Mesenchymal stem cell (in vitro differentiated cells and primary cell): ENCODE results near the gene DNAJB6.

Experiments used
- DNase-seq: peaks from one replicate; pipeline ENCODE4 v3.0.0-alpha.2; 2013
- H2AFZ ChIP-seq: one replicate; pipeline ENCODE4 v1.6.1; 2013; ENCODE audit warnings: low read depth, mild to moderate bottlenecking, control low read depth, inconsistent platforms, low read length, moderate library complexity
- H2AK5ac ChIP-seq: 2 replicates; pipeline ENCODE4 v1.6.1; 2013; ENCODE audit warnings: low read length, moderate library complexity, mild to moderate bottlenecking, inconsistent platforms; ENCODE audit not compliant: severe bottlenecking
- H2BK120ac ChIP-seq: one replicate; pipeline ENCODE4 v1.6.1; 2013; ENCODE audit warnings: low read depth, mild to moderate bottlenecking, inconsistent platforms, low read length, moderate library complexity
- H2BK12ac ChIP-seq, 2 experiments: one replicate each; pipeline ENCODE4 v1.6.1; 2013; ENCODE audit warnings: inconsistent platforms in 2 of 2, low read length in 2 of 2, mild to moderate bottlenecking in 2 of 2, moderate library complexity in 2 of 2, control low read depth in 1 of 2
- H2BK15ac ChIP-seq: one replicate; pipeline ENCODE4 v1.6.1; 2013; ENCODE audit warnings: mild to moderate bottlenecking, low read depth, inconsistent platforms; ENCODE audit not compliant: poor library complexity, severe bottlenecking
- H2BK5ac ChIP-seq: 2 replicates; pipeline ENCODE4 v1.6.1; 2013; ENCODE audit warnings: low read depth, mild to moderate bottlenecking, low read length, control low read depth, inconsistent platforms; ENCODE audit not compliant: poor library complexity, severe bottlenecking
- H3K14ac ChIP-seq, 2 experiments: one replicate each; pipeline ENCODE4 v1.6.1; 2013; ENCODE audit warnings: inconsistent platforms in 2 of 2, low read length in 2 of 2, control low read depth in 1 of 2, mild to moderate bottlenecking in 1 of 2, moderate library complexity in 1 of 2
- H3K18ac ChIP-seq, 2 experiments: one replicate each; pipeline ENCODE4 v1.6.1; 2013; ENCODE audit warnings: inconsistent platforms in 2 of 2, low read length in 2 of 2, control low read depth in 1 of 2, low read depth in 1 of 2, mild to moderate bottlenecking in 1 of 2
- H3K23ac ChIP-seq, 2 experiments: one replicate each; pipeline ENCODE4 v1.6.1; 2013; ENCODE audit warnings: inconsistent platforms in 2 of 2, low read length in 2 of 2, mild to moderate bottlenecking in 2 of 2, moderate library complexity in 2 of 2, control low read depth in 1 of 2
- H3K27ac ChIP-seq: 2 replicates; pipeline ENCODE4 v1.5.1; 2013; ENCODE audit warnings: mild to moderate bottlenecking, moderate library complexity, low read length, control low read depth, inconsistent platforms; ENCODE audit not compliant: poor library complexity, severe bottlenecking
- H3K27me3 ChIP-seq, 2 experiments: 2 replicates each; pipeline versions ENCODE4 v1.6.1 to v1.7.0; 2013; ENCODE audit warnings: low read length in 2 of 2, mild to moderate bottlenecking in 2 of 2, moderate library complexity in 2 of 2, control low read depth in 1 of 2, inconsistent platforms in 1 of 2; ENCODE audit not compliant: control insufficient read depth in 1 of 2, insufficient read depth in 1 of 2
- H3K36me3 ChIP-seq, 2 experiments: 2 replicates each; pipeline versions ENCODE4 v1.6.1 to v1.7.0; 2013; ENCODE audit warnings: low read length in 2 of 2, control low read depth in 1 of 2, inconsistent platforms in 1 of 2, low read depth in 1 of 2, mild to moderate bottlenecking in 1 of 2; ENCODE audit not compliant: insufficient read depth in 2 of 2, control insufficient read depth in 1 of 2
- H3K4ac ChIP-seq, 2 experiments: one replicate each; pipeline ENCODE4 v1.6.1; 2013; ENCODE audit warnings: inconsistent platforms in 2 of 2, low read length in 2 of 2, mild to moderate bottlenecking in 2 of 2, moderate library complexity in 2 of 2, control low read depth in 1 of 2, low read depth in 1 of 2
- H3K4me1 ChIP-seq: 2 replicates; pipeline ENCODE4 v1.6.1; 2013; ENCODE audit warnings: low read depth, low read length, control low read depth; ENCODE audit not compliant: control insufficient read depth, insufficient read depth
- H3K4me2 ChIP-seq: 2 replicates; pipeline ENCODE4 v1.6.1; 2013; ENCODE audit warnings: low read length, mild to moderate bottlenecking, inconsistent platforms; ENCODE audit not compliant: poor library complexity, severe bottlenecking
- H3K4me3 ChIP-seq, 2 experiments: 2 replicates each; pipeline versions ENCODE4 v1.5.1 to v1.7.0; 2013; ENCODE audit warnings: low read length in 2 of 2, mild to moderate bottlenecking in 2 of 2, control low read depth in 1 of 2, low read depth in 1 of 2; ENCODE audit not compliant: insufficient read depth in 1 of 2
- H3K79me1 ChIP-seq: replicated peaks from 2 replicates; pipeline ENCODE4 v1.6.1; 2013; ENCODE audit warnings: mild to moderate bottlenecking, control low read depth, low read length, inconsistent platforms; ENCODE audit not compliant: poor library complexity, severe bottlenecking
- H3K9ac ChIP-seq: 2 replicates; pipeline ENCODE4 v1.7.0; 2013; ENCODE audit warnings: mild to moderate bottlenecking, low read length, moderate library complexity
- H3K9me3 ChIP-seq: 2 replicates; pipeline ENCODE4 v1.7.0; 2013; ENCODE audit warnings: mild to moderate bottlenecking, low read length; ENCODE audit not compliant: control insufficient read depth
- H4K8ac ChIP-seq: one replicate; pipeline ENCODE4 v1.6.1; 2013; ENCODE audit warnings: inconsistent platforms, mild to moderate bottlenecking, low read length, moderate library complexity
- H4K91ac ChIP-seq: one replicate; pipeline ENCODE4 v1.6.1; 2013; ENCODE audit warnings: mild to moderate bottlenecking, low read length, inconsistent platforms
- WGBS: methylation state at CpG from one replicate; pipeline ENCODE4 v1.1.7; 2013; ENCODE audit warnings: mixed read lengths; 5-methylcytosine and 5-hydroxymethylcytosine counted together

Gene DNAJB6

DNA sequence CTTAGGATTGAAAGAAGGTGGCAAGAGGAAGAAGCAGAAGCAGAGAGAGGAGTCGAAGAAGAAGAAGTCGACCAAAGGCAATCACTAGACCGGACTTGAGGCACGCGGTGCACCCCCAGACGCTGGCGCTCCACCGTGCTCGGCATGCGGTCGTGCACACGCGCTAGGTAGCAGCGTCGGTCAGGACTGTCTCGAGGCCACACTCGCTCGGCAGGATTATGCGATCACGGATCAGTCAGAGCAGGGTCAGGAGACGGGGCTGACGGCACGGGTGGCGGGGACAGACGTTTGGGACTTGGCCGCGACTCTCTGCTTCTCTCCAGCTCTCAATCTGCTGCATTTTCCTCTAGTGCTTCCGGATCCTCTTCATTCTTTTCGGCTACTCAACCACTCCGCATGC is 79.2 kb downstream of the DNAJB6 start:
- Histone ChIP-seq H3K27me3 (no peaks in the 10 kb centered on the region), H3K27ac (no peak overlapping the region), H3K4me3 (no peak overlapping the region), H3K14ac (no peak overlapping the region), H3K4ac (no peak overlapping the region), H2BK5ac (no peak overlapping the region), H3K79me1 (peaks cover 46% of the 10 kb centered on the region), H3K23ac (no peak overlapping the region), H3K18ac (no peak overlapping the region), H4K8ac (no peak overlapping the region), H3K36me3 (peaks cover 35 to 66% of the 10 kb centered on the region in 2 experiments), H3K9me3 (no peaks in the 10 kb centered on the region), H2BK120ac (no peak overlapping the region), H3K4me1 (peaks cover 15% of the 10 kb centered on the region), H3K4me2 (no peak overlapping the region), H3K9ac (no peak overlapping the region), H2AFZ (no peak overlapping the region), H2BK12ac (no peak overlapping the region), H2BK15ac (no peak overlapping the region), H2AK5ac (no peak overlapping the region), H4K91ac (no peak overlapping the region)
- no peak for DNase-seq
- WGBS = 98% methylated on average over 30 of the region's 30 CpGs

DNA sequence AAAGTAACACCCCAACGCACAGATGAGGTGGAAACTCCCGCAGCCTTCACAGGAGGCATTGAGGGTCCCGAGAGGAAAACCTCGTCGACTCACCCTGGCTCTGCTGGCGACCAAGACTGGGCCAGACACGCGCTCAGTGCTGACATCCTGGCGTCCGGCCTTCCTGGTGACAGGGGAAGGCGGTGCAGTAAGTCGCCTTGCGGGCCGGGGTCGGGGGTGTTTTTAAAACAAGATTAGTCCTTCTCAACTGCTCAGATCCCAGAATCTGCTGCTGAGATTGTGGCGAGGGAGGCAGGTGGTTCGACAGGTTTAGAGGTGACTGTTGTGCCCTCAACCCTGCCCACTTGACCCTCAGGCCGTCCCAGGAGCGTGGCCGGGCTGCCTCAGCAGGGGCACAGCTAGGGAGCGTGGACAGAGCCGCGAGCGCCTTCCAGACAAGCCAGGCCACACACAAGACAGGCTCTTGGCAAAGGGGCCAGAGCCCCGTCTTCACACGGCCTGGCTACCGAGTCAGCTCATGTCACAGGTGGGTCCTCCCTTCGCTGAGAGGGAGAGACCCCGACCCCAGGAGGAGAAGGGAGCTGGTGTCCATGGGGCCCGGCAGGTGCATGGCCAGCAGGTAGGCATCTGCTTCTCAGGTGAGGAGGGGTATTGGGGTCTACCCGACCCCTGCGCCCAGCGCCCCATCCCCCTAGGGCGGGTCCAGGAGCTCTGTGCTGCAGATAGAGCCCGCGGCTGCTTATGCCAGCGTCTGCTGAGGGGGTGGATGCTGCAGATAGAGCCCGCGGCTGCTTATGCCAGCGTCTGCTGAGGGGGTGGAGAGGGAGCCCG is 81.6 kb downstream of the DNAJB6 start:
- Histone ChIP-seq H3K9ac (no peak overlapping the region), H4K8ac (no peak overlapping the region), H3K79me1 (peaks cover 41% of the 10 kb centered on the region), H3K36me3 (peaks cover 35 to 55% of the 10 kb centered on the region in 2 experiments), H3K4me3 (no peak overlapping the region), H3K9me3 (no peaks in the 10 kb centered on the region), H3K18ac (no peak overlapping the region), H2BK120ac (no peak overlapping the region), H2AK5ac (no peak overlapping the region), H2BK15ac (no peak overlapping the region), H3K4me1 (peaks cover 4% of the 10 kb centered on the region), H2AFZ (no peak overlapping the region), H3K27me3 (no peaks in the 10 kb centered on the region), H3K27ac (no peak overlapping the region), H3K14ac (no peak overlapping the region), H2BK5ac (no peak overlapping the region), H4K91ac (no peak overlapping the region), H2BK12ac (no peak overlapping the region), H3K4me2 (no peak overlapping the region), H3K23ac (no peak overlapping the region), H3K4ac (no peak overlapping the region)
- WGBS = 97% methylated on average over 41 of the region's 41 CpGs
- DNase-seq = no peak

DNA sequence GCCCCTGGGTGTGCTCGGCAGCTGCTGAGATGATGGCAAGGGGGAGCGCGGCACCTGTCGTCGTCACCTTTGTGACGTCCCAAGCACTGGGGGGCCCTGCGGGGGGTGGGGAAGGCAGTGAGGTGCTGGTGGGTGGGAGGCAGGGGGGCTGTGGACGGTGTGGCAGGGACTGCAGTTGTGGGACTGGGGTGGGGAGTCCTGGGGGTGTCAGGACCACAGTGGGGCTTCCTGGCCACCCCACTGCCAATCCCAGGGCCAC is 82.2 kb downstream of the DNAJB6 start:
- H3K4me2 ChIP-seq = no peak overlapping the region
- no peak overlapping the region for H2AFZ ChIP-seq
- no peak overlapping the region for H2AK5ac ChIP-seq
- H3K4ac ChIP-seq = no peak overlapping the region
- 93% methylated on average over 7 of the region's 8 CpGs for WGBS
- H4K91ac ChIP-seq = no peak overlapping the region
- no peak overlapping the region for H3K23ac ChIP-seq
- H3K9ac ChIP-seq = no peak overlapping the region
- H3K14ac ChIP-seq = no peak overlapping the region
- peaks cover 40% of the 10 kb centered on the region for H3K79me1 ChIP-seq
- DNase-seq = no peak
- H3K9me3 ChIP-seq = no peaks in the 10 kb centered on the region
- no peak overlapping the region for H2BK5ac ChIP-seq
- peaks cover 35 to 53% of the 10 kb centered on the region in 2 experiments for H3K36me3 ChIP-seq
- H2BK120ac ChIP-seq = no peak overlapping the region
- H2BK15ac ChIP-seq = no peak overlapping the region
- H3K27ac ChIP-seq = no peak overlapping the region
- H3K4me1 ChIP-seq = peaks cover 10% of the 10 kb centered on the region
- no peak overlapping the region for H4K8ac ChIP-seq
- H2BK12ac ChIP-seq = no peak overlapping the region
- no peak overlapping the region for H3K18ac ChIP-seq
- H3K27me3 ChIP-seq = no peaks in the 10 kb centered on the region
- no peak overlapping the region for H3K4me3 ChIP-seq

DNA sequence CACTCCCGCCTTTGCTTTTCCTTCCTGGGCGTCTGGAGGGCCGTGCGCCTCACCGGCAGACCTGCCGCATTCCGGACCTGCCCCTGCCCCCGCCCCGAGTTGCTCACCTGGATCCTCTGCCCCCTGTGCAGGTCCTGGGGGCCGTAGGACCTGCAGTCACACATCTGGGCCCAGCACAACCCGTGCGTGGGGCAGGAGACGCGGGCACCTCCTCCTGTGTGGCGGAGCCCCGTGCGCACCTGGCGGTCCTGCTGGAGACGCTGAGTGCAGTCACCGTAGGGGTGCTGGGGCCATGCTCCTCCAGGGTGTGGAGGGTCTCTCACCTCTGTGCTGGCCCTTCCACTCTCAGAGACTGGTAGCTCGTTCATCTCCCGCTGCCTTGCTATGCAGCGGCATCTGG is 85.5 kb downstream of the DNAJB6 start:
- no peak overlapping the region for H4K8ac ChIP-seq
- WGBS = 91% methylated on average over 23 of the region's 23 CpGs

More for the DNA sequence above, 85.5 kb downstream of the DNAJB6 start:
- H2BK15ac ChIP-seq = no peak overlapping the region
- H2BK5ac ChIP-seq = no peak overlapping the region
- no peak overlapping the region for H3K18ac ChIP-seq
- H2AK5ac ChIP-seq = no peak overlapping the region
- H2BK120ac ChIP-seq = no peak overlapping the region
- no peak overlapping the region for H3K9ac ChIP-seq
- no peak overlapping the region for H2BK12ac ChIP-seq
- no peak overlapping the region for H3K14ac ChIP-seq
- H3K4me1 ChIP-seq = peaks cover 13% of the 10 kb centered on the region
- no peaks in the 10 kb centered on the region for H3K9me3 ChIP-seq
- peaks cover 7 to 41% of the 10 kb centered on the region in 2 experiments for H3K36me3 ChIP-seq
- no peak overlapping the region for H3K23ac ChIP-seq
- no peak overlapping the region for H3K27ac ChIP-seq
- H3K79me1 ChIP-seq = peaks cover 13% of the 10 kb centered on the region
- H2AFZ ChIP-seq = no peak overlapping the region
- DNase-seq = no peak
- H3K4me3 ChIP-seq = no peak overlapping the region
- H4K91ac ChIP-seq = no peak overlapping the region
- H3K4me2 ChIP-seq = no peak overlapping the region
- no peaks in the 10 kb centered on the region for H3K27me3 ChIP-seq
- no peak overlapping the region for H3K4ac ChIP-seq
